Breast epithelium (tissue), 4 donors: Measurements from ENCODE around the gene PPIP5K2. TPM values are rescaled to one million over a fixed set of nuclear protein-coding genes. Genes with fewer than 3 reads are reported as not detected.
"Not testable (repeated sequence)": the region's sequence is repeated elsewhere in the genome, so short reads cannot be mapped to it uniquely, and the experiment has no call there.

Experiments
- DNase-seq, 2 donors: peaks; one replicate each; pipeline ENCODE4 v3.0.0-alpha.2; 2019; ENCODE audit warnings: low spot score in 2 of 2
- H3K27ac ChIP-seq, 2 donors: fragments of 200-600 bp; sonication (generic) in 1 of 2; one replicate each; pipeline ENCODE4 v1.5.1; 2016 to 2019; ENCODE audit warnings: mild to moderate bottlenecking in 1 of 2
- H3K27me3 ChIP-seq, 2 donors: fragments of 200-600 bp; sonication (generic) in 1 of 2; one replicate each; pipeline versions ENCODE4 v1.5.1 to v1.6.0; 2017 to 2019; ENCODE audit warnings: control low read depth in 1 of 2, mild to moderate bottlenecking in 1 of 2
- H3K36me3 ChIP-seq: fragments of 200-600 bp; one replicate; pipeline ENCODE4 v1.5.1; 2019
- H3K4me1 ChIP-seq, 2 donors: fragments of 200-600 bp; sonication (generic); one replicate each; pipeline ENCODE4 v1.5.1; 2016 to 2019; ENCODE audit warnings: control low read depth in 1 of 2
- H3K4me3 ChIP-seq, 3 donors: fragments of 200-600 bp; sonication (generic); 1 replicate in 2 of 3; 2 replicates in 1 of 3; pipeline ENCODE4 v1.5.1; 2016 to 2019; ENCODE audit warnings: mild to moderate bottlenecking in 3 of 3, moderate library complexity in 2 of 3
- H3K9me3 ChIP-seq, 2 donors: fragments of 200-600 bp; sonication (generic) in 1 of 2; one replicate each; pipeline ENCODE4 v1.5.1; 2016 to 2019; ENCODE audit warnings: control low read depth in 1 of 2
- POLR2A ChIP-seq: fragments of 450-650 bp; IDR thresholded peaks from one replicate; pipeline ENCODE4 v1.6.1; 2016; ENCODE audit warnings: antibody characterized with exemption, mild to moderate bottlenecking, moderate library complexity
- POLR2AphosphoS5 ChIP-seq, 3 donors: sonication (generic); formaldehyde crosslinking; IDR thresholded peaks; one replicate each; pipeline ENCODE4 v1.6.1; 2017; ENCODE audit warnings: antibody characterized with exemption in 3 of 3
- intact Hi-C: fragments of 100-400 bp; cut with DNase I; formaldehyde crosslinking; loops from one replicate; pipeline ENCODE4 v1.15.1; 2023; ENCODE audit warnings: low total_unique reads
- total RNA-seq, 3 donors: library from RNA; depleted of rRNA; stranded (reverse); fragments of >200 nt; gene quantifications; one replicate each; pipeline ENCODE4 v1.1.0, GENCODE V29; 2016
- TF ChIP-seq, protein P1 (sequence below), 3 donors: fragments of 450-650 bp; IDR thresholded peaks; one replicate each; pipeline ENCODE4 v1.5.1; 2016 to 2017; ENCODE audit warnings: antibody characterized with exemption in 3 of 3, mild to moderate bottlenecking in 3 of 3, moderate library complexity in 3 of 3

The PPIP5K2 gene
- total RNA-seq, 3 donors from 2014 or later, result 42.7 to 69.1 (median 43.9) TPM

DNA sequence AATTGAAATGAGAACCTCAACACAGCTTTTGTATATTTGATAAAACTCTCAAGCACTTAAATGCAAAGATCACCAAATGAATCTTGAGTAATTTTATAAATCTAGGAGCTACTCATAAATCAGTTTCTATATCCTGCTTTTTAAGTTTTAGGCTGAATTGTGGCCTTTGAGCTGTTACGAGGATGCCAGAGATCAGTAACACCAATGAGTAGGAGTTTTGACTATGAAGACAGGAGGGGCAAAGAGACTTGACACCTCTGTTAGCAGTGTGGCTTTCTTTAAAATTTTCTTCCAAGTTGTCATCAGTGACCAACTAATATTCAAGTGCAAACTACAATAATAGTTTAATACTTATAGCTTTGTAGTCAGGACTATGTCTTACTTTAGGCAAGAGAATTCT is 12.6 kb downstream of the PPIP5K2 start:
- TF ChIP-seq POLR2AphosphoS5 (IDR thresholded peaks at IDR 0.05), result no peak
- TF ChIP-seq, protein P1, sequence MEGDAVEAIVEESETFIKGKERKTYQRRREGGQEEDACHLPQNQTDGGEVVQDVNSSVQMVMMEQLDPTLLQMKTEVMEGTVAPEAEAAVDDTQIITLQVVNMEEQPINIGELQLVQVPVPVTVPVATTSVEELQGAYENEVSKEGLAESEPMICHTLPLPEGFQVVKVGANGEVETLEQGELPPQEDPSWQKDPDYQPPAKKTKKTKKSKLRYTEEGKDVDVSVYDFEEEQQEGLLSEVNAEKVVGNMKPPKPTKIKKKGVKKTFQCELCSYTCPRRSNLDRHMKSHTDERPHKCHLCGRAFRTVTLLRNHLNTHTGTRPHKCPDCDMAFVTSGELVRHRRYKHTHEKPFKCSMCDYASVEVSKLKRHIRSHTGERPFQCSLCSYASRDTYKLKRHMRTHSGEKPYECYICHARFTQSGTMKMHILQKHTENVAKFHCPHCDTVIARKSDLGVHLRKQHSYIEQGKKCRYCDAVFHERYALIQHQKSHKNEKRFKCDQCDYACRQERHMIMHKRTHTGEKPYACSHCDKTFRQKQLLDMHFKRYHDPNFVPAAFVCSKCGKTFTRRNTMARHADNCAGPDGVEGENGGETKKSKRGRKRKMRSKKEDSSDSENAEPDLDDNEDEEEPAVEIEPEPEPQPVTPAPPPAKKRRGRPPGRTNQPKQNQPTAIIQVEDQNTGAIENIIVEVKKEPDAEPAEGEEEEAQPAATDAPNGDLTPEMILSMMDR (IDR thresholded peaks at IDR 0.05), result no peak
- no peak for TF ChIP-seq POLR2A
- Histone ChIP-seq H3K27me3 (no peaks in the 10 kb centered on the region), H3K36me3 (no peaks in the 10 kb centered on the region), H3K27ac (no peak overlapping the region), H3K4me1 (no peaks in the 10 kb centered on the region), H3K9me3 (no peaks in the 10 kb centered on the region), H3K4me3 (no peak overlapping the region)
- intact Hi-C loops, result no loop called here
- no peak for DNase-seq

DNA sequence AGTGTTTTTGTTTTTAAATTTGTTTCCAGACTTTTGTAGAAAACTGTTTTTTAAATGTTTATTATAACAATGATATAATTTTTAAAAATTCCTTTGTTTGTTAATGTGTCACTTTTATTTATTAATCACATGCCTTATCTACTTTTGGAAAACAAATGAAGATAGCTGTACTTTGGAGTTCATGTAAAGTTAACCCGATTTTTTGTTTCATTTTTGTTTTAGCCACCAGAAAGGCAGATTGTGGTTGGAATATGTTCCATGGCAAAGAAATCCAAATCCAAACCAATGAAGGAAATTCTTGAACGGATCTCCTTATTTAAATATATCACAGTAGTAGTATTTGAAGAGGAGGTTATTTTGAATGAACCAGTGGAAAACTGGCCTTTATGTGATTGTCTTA is 13.1 kb downstream of the PPIP5K2 start:
- no peak for DNase-seq
- Histone ChIP-seq H3K36me3 (no peaks in the 10 kb centered on the region), H3K27ac (no peak overlapping the region), H3K4me3 (no peak overlapping the region), H3K9me3 (no peaks in the 10 kb centered on the region), H3K4me1 (no peaks in the 10 kb centered on the region), H3K27me3 (no peaks in the 10 kb centered on the region)
- intact Hi-C loops, result no loop called here
- TF ChIP-seq POLR2A (no peak), POLR2AphosphoS5 (IDR thresholded peaks at IDR 0.05) (no peak)

DNA sequence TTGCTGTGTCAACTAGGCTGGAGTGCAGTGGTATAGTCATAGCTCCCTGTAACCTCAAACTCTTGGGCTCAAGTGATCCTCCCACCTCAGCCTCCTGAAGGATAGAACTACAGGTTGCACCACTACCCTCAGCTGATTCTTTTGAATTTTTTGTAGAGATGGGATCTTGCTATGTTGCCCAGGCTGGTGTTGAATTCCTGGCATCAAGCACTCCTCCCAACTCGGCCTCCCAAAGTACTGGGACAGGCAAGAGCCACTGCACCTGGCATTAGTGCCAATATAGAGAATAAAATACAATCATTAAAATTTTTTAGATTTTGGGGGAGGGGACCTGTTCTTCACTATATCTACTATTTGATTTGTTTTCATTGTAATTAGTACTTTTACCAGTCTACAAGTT is 15.4 kb downstream of the PPIP5K2 start:
- intact Hi-C loops, result no loop called here
- Histone ChIP-seq H3K9me3 (no peaks in the 10 kb centered on the region), H3K36me3 (no peaks in the 10 kb centered on the region), H3K27ac (no peak overlapping the region), H3K4me3 (no peak overlapping the region), H3K4me1 (no peaks in the 10 kb centered on the region), H3K27me3 (no peaks in the 10 kb centered on the region)
- DNase-seq, result no peak
- no peak for TF ChIP-seq POLR2AphosphoS5 (IDR thresholded peaks at IDR 0.05)
- TF ChIP-seq, protein P1 (IDR thresholded peaks at IDR 0.05), result no peak
- no peak for TF ChIP-seq POLR2A

DNA sequence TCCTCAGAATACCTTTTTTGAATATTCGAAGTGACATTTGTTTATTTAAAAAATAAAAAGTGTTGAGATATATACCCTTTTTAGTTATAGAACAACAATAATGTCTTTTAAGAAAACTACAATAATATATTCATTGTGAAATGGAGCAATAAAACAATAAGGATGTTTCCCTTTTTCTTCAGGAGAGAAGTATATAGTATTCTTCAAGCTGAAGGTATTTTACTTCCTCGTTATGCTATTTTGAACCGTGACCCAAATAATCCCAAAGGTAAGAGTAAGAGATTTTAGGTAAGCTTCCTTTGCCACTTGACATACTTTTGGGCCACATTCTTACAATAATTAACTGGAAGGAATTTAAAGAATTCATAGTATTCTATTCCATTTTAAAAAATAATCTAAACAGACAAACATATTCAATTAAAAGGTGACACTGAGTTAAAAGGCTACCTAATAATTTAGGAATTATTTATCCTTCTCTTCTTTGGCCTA is 18.1 kb downstream of the PPIP5K2 start:
- intact Hi-C loops, result no loop called here
- no peak for DNase-seq
- Histone ChIP-seq H3K27ac (no peak overlapping the region), H3K9me3 (no peaks in the 10 kb centered on the region), H3K27me3 (no peaks in the 10 kb centered on the region), H3K4me1 (no peaks in the 10 kb centered on the region), H3K4me3 (no peak overlapping the region), H3K36me3 (no peaks in the 10 kb centered on the region)
- no peak for TF ChIP-seq POLR2AphosphoS5 (IDR thresholded peaks at IDR 0.05)

DNA sequence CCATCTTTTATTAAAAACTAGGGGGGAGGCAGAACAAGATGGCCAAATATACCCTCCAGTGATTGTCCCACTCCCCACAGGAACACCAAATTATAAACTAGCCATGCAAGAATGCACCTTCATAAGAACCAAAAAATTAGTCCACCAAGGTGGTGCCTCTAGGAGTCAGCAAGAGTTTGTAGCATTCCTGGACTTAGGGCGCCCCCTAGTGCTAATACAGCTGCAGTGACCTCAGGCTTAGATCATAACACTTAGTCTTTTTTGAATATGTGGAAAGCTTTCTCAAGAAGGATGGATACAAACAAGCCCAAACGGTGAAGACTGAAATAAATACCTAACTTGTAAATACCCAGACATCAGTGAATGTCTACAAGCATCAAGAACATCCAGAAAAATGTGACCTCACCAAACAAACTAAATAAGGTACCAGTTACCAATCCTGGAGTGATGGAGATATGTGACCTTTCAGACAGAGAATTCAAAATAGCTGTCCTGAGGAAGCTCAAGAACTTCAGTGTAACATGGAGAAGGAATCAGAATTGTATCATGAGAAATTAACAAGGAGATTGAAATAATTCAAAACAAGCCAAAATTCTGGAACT is 19.3 kb downstream of the PPIP5K2 start:
- Histone ChIP-seq H3K9me3 (no peaks in the 10 kb centered on the region), H3K27ac (no peak overlapping the region), H3K36me3 (no peaks in the 10 kb centered on the region), H3K4me3 (no peak overlapping the region), H3K27me3 (no peaks in the 10 kb centered on the region), H3K4me1 (no peaks in the 10 kb centered on the region)
- peak; percentile 39 to 66 for DNase-seq
- intact Hi-C loops, result no loop called here
- TF ChIP-seq, protein P1 (IDR thresholded peaks at IDR 0.05), result peak; percentile 59 to 80 (median 72)
- no peak for TF ChIP-seq POLR2AphosphoS5 (IDR thresholded peaks at IDR 0.05)

DNA sequence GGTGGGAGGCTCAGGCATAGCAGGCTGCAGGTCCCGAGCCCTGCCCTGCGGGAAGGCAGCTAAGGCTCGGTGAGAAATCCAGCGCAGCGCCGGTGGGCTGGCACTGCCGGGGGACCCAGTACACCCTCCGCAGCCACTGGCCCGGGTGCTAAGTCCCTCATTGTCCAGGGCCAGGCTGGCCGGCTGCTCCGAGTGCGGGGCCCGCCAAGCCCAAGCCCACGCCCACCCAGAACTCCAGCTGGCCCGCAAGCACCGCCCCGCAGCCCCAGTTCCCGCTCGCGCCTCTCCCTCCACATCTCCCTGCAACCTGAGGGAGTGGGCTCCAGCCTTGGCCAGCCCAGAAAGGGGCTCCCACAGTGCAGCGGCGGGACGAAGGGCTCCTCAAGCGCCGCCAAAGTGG is 22.0 kb downstream of the PPIP5K2 start:
- H3K4me1 ChIP-seq, H3K9me3 ChIP-seq, intact Hi-C loops, H3K36me3 ChIP-seq, H3K4me3 ChIP-seq, H3K27me3 ChIP-seq, H3K27ac ChIP-seq: not testable (repeated sequence)
- DNase-seq, result peak in 1 of 2 donors; percentile 47

DNA sequence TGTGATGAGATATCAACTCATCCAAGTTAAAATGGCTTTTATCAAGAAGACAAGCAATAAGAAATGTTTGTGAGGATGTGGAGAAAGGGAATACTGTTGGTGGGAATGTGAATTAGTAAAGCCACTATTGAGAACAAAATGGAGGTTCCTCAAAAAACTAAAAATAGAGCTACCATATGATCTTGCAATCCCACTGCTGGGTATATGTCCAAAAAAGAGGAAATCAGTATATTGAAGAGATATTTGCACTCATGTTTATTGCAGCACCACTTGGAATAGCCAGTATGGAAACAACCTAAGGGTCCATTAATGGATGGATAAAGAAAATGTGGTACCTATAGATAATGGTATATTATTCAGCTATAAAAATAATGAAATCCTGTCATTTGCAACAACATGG is 25.1 kb downstream of the PPIP5K2 start:
- DNase-seq, result no peak
- Histone ChIP-seq H3K4me3 (no peak overlapping the region), H3K27ac (no peak overlapping the region), H3K4me1 (no peaks in the 10 kb centered on the region), H3K36me3 (no peaks in the 10 kb centered on the region), H3K9me3 (no peaks in the 10 kb centered on the region), H3K27me3 (no peaks in the 10 kb centered on the region)
- TF ChIP-seq POLR2AphosphoS5 (IDR thresholded peaks at IDR 0.05), result no peak
- TF ChIP-seq, protein P1 (IDR thresholded peaks at IDR 0.05), result no peak
- no peak for TF ChIP-seq POLR2A
- intact Hi-C loops, result no loop called here
